Measurements from ENCODE around the gene MACROH2A1.

- TF ChIP-seq CTCF (IDR thresholded peaks at IDR 0.05 in 4 of 5, conservative IDR thresholded peaks at IDR 0.05 in 1 of 5) (no peak), POLR2A (IDR thresholded peaks at IDR 0.05) (no peak)
These were observed 40.5 kb upstream of the MACROH2A1 start for GRCh38 chr5:135439231-135440205.
